ENCODE data around the gene SPTBN4.
"Not testable (repeated sequence)": the region's sequence is repeated elsewhere in the genome, so short reads cannot be mapped to it uniquely, and the experiment has no call there.

Gene SPTBN4

GRCh38 chr19:40502647-40503319 is 36.0 kb downstream of the SPTBN4 start:
- DNase-seq (ENCODE audit: low read depth in 2 of 2, low spot score in 1 of 2) = no peak

- DNase-seq (ENCODE audit: low read depth in 2 of 2, low spot score in 1 of 2) = no peak
These were observed 36.5 kb downstream of the SPTBN4 start for GRCh38 chr19:40503320-40503695.

- DNase-seq (ENCODE audit: low read depth in 2 of 2, low spot score in 1 of 2) = no peak
These were observed 39.3 kb downstream of the SPTBN4 start for GRCh38 chr19:40506099-40506498.

GRCh38 chr19:40507892-40508291 is 41.1 kb downstream of the SPTBN4 start:
- DNase-seq (ENCODE audit: low read depth in 2 of 2, low spot score in 1 of 2) = no peak

GRCh38 chr19:40508739-40509260 is 42.0 kb downstream of the SPTBN4 start:
- DNase-seq (ENCODE audit: low read depth in 2 of 2, low spot score in 1 of 2) = no peak

GRCh38 chr19:40510526-40511115 is 43.8 kb downstream of the SPTBN4 start:
- DNase-seq (ENCODE audit: low read depth in 2 of 2, low spot score in 1 of 2) = no peak

GRCh38 chr19:40511487-40511886 is 44.7 kb downstream of the SPTBN4 start:
- no peak for DNase-seq (ENCODE audit: low read depth in 2 of 2, low spot score in 1 of 2)

GRCh38 chr19:40512110-40512472 is 45.3 kb downstream of the SPTBN4 start:
- no peak for DNase-seq (ENCODE audit: low read depth in 2 of 2, low spot score in 1 of 2)

- DNase-seq (ENCODE audit: low read depth in 2 of 2, low spot score in 1 of 2) = no peak
These were observed 45.9 kb downstream of the SPTBN4 start for GRCh38 chr19:40512473-40513344.

- no peak for DNase-seq (ENCODE audit: low read depth in 2 of 2, low spot score in 1 of 2)
These were observed 46.5 kb downstream of the SPTBN4 start for GRCh38 chr19:40513345-40513678.

GRCh38 chr19:40513741-40514315 is 47.0 kb downstream of the SPTBN4 start:
- no peak for DNase-seq (ENCODE audit: low read depth in 2 of 2, low spot score in 1 of 2)

- DNase-seq (ENCODE audit: low read depth in 2 of 2, low spot score in 1 of 2) = no peak
These were observed 50.4 kb downstream of the SPTBN4 start for GRCh38 chr19:40517248-40517647.

- DNase-seq (ENCODE audit: low read depth in 2 of 2, low spot score in 1 of 2) = no peak
These were observed 52.8 kb downstream of the SPTBN4 start for GRCh38 chr19:40519352-40520322.

GRCh38 chr19:40521276-40521675 is 54.5 kb downstream of the SPTBN4 start:
- DNase-seq (ENCODE audit: low read depth in 2 of 2, low spot score in 1 of 2) = no peak

- not testable (repeated sequence) for DNase-seq (ENCODE audit: low read depth in 2 of 2, low spot score in 1 of 2)
These were observed 55.1 kb downstream of the SPTBN4 start for GRCh38 chr19:40521900-40522299.

- DNase-seq (ENCODE audit: low read depth in 2 of 2, low spot score in 1 of 2) = no peak
These were observed 56.7 kb downstream of the SPTBN4 start for GRCh38 chr19:40523322-40524047.

- no peak for DNase-seq (ENCODE audit: low read depth in 2 of 2, low spot score in 1 of 2)
These were observed 57.3 kb downstream of the SPTBN4 start for GRCh38 chr19:40524133-40524549.

GRCh38 chr19:40524655-40525054 is 57.9 kb downstream of the SPTBN4 start:
- no peak for DNase-seq (ENCODE audit: low read depth in 2 of 2, low spot score in 1 of 2)

- no peak for DNase-seq (ENCODE audit: low read depth in 2 of 2, low spot score in 1 of 2)
These were observed 58.6 kb downstream of the SPTBN4 start for GRCh38 chr19:40525234-40526051.
